Endothelial cell (in vitro differentiated cells): ENCODE data around the gene ATXN7. TPM values are rescaled to one million over a fixed set of nuclear protein-coding genes. Genes with fewer than 3 reads are reported as not detected.

Source experiments
- DNase-seq: peaks from one replicate; pipeline ENCODE4 v3.0.0; 2021; ENCODE audit warnings: low spot score
- H3K27ac Mint-ChIP-seq: one replicate; pipeline ENCODE4 v1.8.0; 2021; ENCODE audit warnings: mixed read lengths, inconsistent platforms; ENCODE audit not compliant: unreplicated experiment
- H3K27me3 Mint-ChIP-seq: one replicate; pipeline ENCODE4 v1.8.0; 2021; ENCODE audit warnings: mild to moderate bottlenecking, moderate library complexity, mixed read lengths, inconsistent platforms; ENCODE audit not compliant: unreplicated experiment
- H3K36me3 Mint-ChIP-seq: one replicate; pipeline ENCODE4 v1.8.0; 2021; ENCODE audit warnings: mild to moderate bottlenecking, low read depth, mixed read lengths, inconsistent platforms; ENCODE audit not compliant: unreplicated experiment
- H3K4me1 Mint-ChIP-seq: one replicate; pipeline ENCODE4 v1.8.0; 2021; ENCODE audit warnings: mild to moderate bottlenecking, mixed read lengths, inconsistent platforms; ENCODE audit not compliant: unreplicated experiment
- H3K4me3 Mint-ChIP-seq: one replicate; pipeline ENCODE4 v1.8.0; 2021; ENCODE audit warnings: mild to moderate bottlenecking, mixed read lengths, inconsistent platforms; ENCODE audit not compliant: unreplicated experiment
- H3K9me3 Mint-ChIP-seq: one replicate; pipeline ENCODE4 v1.8.0; 2021; ENCODE audit warnings: mixed read lengths, inconsistent platforms; ENCODE audit not compliant: unreplicated experiment
- total RNA-seq: library from RNA; stranded (reverse); fragmentation: NEBNext Ultra II Directional; extraction: Animal tissue kit (Norgen Biotek cat#: 25700); gene quantifications from one replicate; pipeline ENCODE4 v1.2.1, GENCODE V29; 2021; ENCODE audit not compliant: unreplicated experiment
- TF ChIP-seq, protein P1 (sequence below): fragments of 200-600 bp; sonication (generic); IDR thresholded peaks from one replicate; pipeline ENCODE4 v1.5.0; 2021; ENCODE audit warnings: antibody characterized with exemption; ENCODE audit not compliant: unreplicated experiment

ATXN7 gene
- total RNA-seq, 1 donor from 2014 or later = 21.0 TPM

DNA sequence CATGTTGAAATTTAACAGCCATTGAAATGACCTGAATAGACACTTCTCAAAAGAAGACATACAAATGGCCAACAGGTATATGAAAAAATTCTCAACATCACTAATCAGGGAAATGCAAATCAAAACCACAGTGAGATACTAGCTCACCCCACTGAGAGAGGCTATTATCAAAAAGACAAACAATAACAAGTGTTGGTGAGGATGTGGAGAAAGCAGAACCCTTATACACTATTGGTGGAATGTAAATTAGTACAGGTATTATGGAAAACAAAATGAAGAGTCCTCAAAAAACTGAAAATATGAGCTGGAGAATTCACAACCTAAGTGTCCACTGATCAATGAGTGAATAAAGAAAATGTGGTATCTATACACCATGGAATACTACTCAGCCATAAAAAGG lies 21.5 kb upstream of the ATXN7 start:
- H3K4me3 Mint-ChIP-seq = no peak overlapping the region
- no peak overlapping the region for H3K27ac Mint-ChIP-seq
- TF ChIP-seq, protein P1, sequence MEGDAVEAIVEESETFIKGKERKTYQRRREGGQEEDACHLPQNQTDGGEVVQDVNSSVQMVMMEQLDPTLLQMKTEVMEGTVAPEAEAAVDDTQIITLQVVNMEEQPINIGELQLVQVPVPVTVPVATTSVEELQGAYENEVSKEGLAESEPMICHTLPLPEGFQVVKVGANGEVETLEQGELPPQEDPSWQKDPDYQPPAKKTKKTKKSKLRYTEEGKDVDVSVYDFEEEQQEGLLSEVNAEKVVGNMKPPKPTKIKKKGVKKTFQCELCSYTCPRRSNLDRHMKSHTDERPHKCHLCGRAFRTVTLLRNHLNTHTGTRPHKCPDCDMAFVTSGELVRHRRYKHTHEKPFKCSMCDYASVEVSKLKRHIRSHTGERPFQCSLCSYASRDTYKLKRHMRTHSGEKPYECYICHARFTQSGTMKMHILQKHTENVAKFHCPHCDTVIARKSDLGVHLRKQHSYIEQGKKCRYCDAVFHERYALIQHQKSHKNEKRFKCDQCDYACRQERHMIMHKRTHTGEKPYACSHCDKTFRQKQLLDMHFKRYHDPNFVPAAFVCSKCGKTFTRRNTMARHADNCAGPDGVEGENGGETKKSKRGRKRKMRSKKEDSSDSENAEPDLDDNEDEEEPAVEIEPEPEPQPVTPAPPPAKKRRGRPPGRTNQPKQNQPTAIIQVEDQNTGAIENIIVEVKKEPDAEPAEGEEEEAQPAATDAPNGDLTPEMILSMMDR = no peak

DNA sequence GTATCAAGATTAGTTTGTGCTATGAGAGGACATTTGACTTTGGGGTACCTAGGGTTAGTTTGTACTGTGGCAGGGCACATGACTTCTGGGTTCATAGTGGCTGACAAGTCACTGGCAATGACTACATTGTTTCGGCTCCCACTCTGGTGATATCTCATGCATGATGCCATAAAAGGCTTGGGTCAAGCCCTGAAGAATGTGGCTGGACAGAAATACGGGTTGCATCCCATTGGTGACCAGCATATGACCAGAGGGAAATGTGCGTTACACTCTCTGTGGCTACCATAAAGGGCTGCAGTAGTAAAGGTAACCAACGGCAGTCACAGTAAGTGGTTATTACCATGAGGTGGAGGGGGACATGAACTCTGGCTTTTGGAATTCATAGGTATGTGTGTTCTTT lies 18.5 kb upstream of the ATXN7 start:
- Mint-ChIP-seq H3K27me3 (peaks cover 2% of the 10 kb centered on the region), H3K9me3 (no peaks in the 10 kb centered on the region), H3K4me1 (no peaks in the 10 kb centered on the region), H3K27ac (no peak overlapping the region), H3K4me3 (no peak overlapping the region), H3K36me3 (no peaks in the 10 kb centered on the region)
- TF ChIP-seq, protein P1 = no peak
- no peak for DNase-seq

More for the DNA sequence above, 21.5 kb upstream of the ATXN7 start:
- H3K36me3 Mint-ChIP-seq = no peaks in the 10 kb centered on the region
- no peaks in the 10 kb centered on the region for H3K9me3 Mint-ChIP-seq
- H3K4me1 Mint-ChIP-seq = no peaks in the 10 kb centered on the region
- no peaks in the 10 kb centered on the region for H3K27me3 Mint-ChIP-seq
- no peak for DNase-seq

DNA sequence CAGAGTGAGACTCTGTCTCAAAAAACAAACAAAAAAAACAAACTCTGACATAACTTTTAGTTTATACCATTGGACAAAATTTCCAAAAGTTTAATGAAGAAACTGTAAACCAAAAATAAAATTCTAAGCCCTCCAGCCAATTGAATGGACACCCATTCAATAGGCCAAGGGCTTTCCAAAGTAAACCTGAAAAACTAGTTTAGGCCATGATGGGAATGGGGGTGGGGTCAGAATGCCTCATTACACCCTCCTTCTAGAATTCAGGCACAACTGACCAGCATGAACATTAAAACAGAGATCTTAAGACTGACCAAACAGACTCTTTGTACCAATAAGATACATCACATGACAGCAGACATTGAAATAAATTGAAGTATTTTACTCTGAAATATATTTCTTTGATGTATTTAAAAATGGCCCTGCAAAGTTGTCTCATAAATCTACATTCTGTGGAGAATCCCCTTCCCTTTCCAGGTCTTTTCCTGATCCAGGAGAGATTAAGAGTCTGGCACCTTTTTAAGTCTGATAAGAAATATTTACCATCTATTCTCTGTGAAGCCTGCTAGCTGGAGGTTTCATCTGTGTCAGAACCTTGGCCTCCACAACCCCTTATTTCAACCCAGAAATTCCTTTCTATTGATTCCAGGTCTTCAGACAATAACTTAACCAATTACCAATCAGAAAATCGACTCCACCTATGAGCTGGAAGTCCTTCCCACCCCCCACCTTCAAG lies 15.8 kb upstream of the ATXN7 start:
- TF ChIP-seq, protein P1 = no peak
- peaks cover 2% of the 10 kb centered on the region for H3K27me3 Mint-ChIP-seq
- no peaks in the 10 kb centered on the region for H3K4me1 Mint-ChIP-seq
- no peak for DNase-seq
- no peaks in the 10 kb centered on the region for H3K36me3 Mint-ChIP-seq
- H3K27ac Mint-ChIP-seq = no peak overlapping the region
- no peaks in the 10 kb centered on the region for H3K9me3 Mint-ChIP-seq
- no peak overlapping the region for H3K4me3 Mint-ChIP-seq

DNA sequence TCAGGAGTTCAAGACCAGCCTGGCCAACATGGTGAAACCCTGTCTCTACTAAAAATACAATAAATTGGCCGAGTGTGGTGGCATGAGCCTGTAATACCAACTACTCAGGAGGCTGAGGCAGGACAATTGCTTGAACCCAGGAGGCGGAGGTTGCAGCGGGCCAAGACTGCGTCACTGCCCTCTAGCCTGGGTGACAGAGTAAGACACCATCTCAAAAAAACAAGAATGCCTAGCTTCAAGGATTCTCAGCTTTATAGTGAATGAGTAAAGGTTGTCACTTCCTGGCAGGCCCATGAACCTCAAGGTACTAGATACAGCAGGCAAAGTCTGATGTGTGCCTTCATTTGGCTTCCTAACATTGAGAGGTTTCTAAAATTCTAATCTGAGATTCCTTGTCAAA lies 14.5 kb upstream of the ATXN7 start:
- Mint-ChIP-seq H3K9me3 (no peaks in the 10 kb centered on the region), H3K27ac (no peak overlapping the region)

DNA sequence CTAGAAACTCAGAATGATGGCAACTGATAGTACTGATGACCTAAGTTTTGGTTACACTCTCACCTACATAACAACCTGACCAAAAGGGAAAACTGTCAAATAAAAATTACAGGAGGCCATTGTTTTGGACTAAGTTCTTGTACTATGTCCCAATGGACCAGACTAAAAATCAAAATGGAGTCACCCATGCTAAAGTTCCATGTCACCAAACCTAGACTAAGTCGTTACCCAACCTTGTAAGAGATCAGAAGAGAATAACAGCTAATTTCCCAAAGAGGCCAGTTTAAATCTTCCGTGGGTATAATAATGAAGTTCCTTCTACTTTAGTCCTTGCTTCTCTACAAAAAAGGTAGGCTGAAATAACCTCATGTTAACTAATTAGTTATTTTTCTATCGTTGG lies 12.4 kb upstream of the ATXN7 start:
- no peak for DNase-seq
- H3K36me3 Mint-ChIP-seq = no peaks in the 10 kb centered on the region
- TF ChIP-seq, protein P1 = no peak
- H3K4me1 Mint-ChIP-seq = no peaks in the 10 kb centered on the region
- no peak overlapping the region for H3K4me3 Mint-ChIP-seq
- peaks cover 2% of the 10 kb centered on the region for H3K27me3 Mint-ChIP-seq
- H3K27ac Mint-ChIP-seq = no peak overlapping the region
- H3K9me3 Mint-ChIP-seq = no peaks in the 10 kb centered on the region

More for the DNA sequence above, 14.5 kb upstream of the ATXN7 start:
- Mint-ChIP-seq H3K36me3 (no peaks in the 10 kb centered on the region), H3K4me1 (no peaks in the 10 kb centered on the region), H3K27me3 (peaks cover 2% of the 10 kb centered on the region), H3K4me3 (no peak overlapping the region)
- TF ChIP-seq, protein P1 = no peak
- no peak for DNase-seq
